Immature natural killer cell (primary cell): ENCODE results near the gene CYSLTR2. TPM values are rescaled to one million over a fixed set of nuclear protein-coding genes. Genes with fewer than 3 reads are reported as not detected.

ENCODE experiments used
- DNase-seq, 3 donors: peaks; one replicate each; pipeline ENCODE4 v3.0.0; 2022; ENCODE audit warnings: mixed read lengths in 1 of 3
- H3K27ac Mint-ChIP-seq, 6 donors: one replicate each; pipeline ENCODE4 v1.8.0; 2020; ENCODE audit warnings: mixed read lengths in 6 of 6, mild to moderate bottlenecking in 5 of 6, inconsistent platforms in 4 of 6, moderate library complexity in 3 of 6
- H3K27me3 Mint-ChIP-seq, 3 donors: one replicate each; pipeline ENCODE4 v1.8.0; 2020 to 2021; ENCODE audit warnings: low read depth in 3 of 3, mild to moderate bottlenecking in 3 of 3, mixed read lengths in 3 of 3, moderate library complexity in 3 of 3, inconsistent platforms in 1 of 3
- H3K36me3 Mint-ChIP-seq, 3 donors: one replicate each; pipeline ENCODE4 v1.8.0; 2020; ENCODE audit warnings: mixed read lengths in 3 of 3, inconsistent platforms in 2 of 3, mild to moderate bottlenecking in 2 of 3
- H3K4me1 Mint-ChIP-seq, 2 donors: one replicate each; pipeline ENCODE4 v1.8.0; 2020; ENCODE audit warnings: inconsistent platforms in 2 of 2, mild to moderate bottlenecking in 2 of 2, mixed read lengths in 2 of 2, moderate library complexity in 1 of 2
- H3K4me3 Mint-ChIP-seq, 5 donors: one replicate each; pipeline ENCODE4 v1.8.0; 2020; ENCODE audit warnings: mild to moderate bottlenecking in 5 of 5, mixed read lengths in 5 of 5, inconsistent platforms in 3 of 5, moderate library complexity in 3 of 5
- H3K9me3 Mint-ChIP-seq, 6 donors: one replicate each; pipeline ENCODE4 v1.8.0; 2020; ENCODE audit warnings: mild to moderate bottlenecking in 6 of 6, mixed read lengths in 6 of 6, inconsistent platforms in 4 of 6, moderate library complexity in 3 of 6
- polyA plus RNA-seq, 3 donors: library from polyadenylated mRNA; unstranded; fragments of 300-500 nt; fragmentation: Illumina TruSeq; gene quantifications; one replicate each; pipeline ENCODE4 v1.2.3, GENCODE V29; 2021

Gene CYSLTR2
- polyA plus RNA-seq, 3 donors from 2014 or later = 2.0 to 2.1 TPM; not detected in 1

- DNase-seq = no peak
- no peak overlapping the region for H3K27ac Mint-ChIP-seq
- peaks cover under 1 to 6% (median 3%) of the 10 kb centered on the region in 3 donors for H3K36me3 Mint-ChIP-seq
- H3K4me3 Mint-ChIP-seq = no peak overlapping the region
- H3K27me3 Mint-ChIP-seq = peaks cover 0 to 4% (median 2%) of the 10 kb centered on the region in 3 donors
- H3K9me3 Mint-ChIP-seq = peaks cover 3 to 17% (median 7%) of the 10 kb centered on the region in 6 donors
- H3K4me1 Mint-ChIP-seq = no peaks in the 10 kb centered on the region
Measured at GRCh38 chr13:48723168-48723567, 69.4 kb downstream of the CYSLTR2 start.

DNA sequence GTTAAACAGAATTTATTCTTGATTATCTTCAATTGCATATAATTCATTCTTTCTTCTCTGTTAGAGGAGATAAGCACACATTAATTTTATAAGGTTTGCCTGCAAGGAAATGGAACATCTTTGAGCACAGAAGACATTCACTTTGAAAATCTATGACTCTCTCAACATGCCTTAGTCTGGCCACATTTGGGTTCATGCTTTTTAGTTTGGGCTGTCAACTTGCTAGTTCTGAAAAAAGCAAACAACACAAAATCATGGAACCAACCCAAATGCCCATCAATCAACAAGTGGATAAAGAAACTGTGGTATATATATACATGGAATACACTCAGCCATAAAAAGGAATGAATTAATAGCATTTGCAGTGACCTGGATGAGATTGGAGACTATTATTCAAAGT lies 71.5 kb downstream of the CYSLTR2 start:
- Mint-ChIP-seq H3K4me1 (no peaks in the 10 kb centered on the region), H3K9me3 (peaks cover 0 to 6% (median 0%) of the 10 kb centered on the region in 6 donors), H3K36me3 (peaks cover 0 to 4% (median 0%) of the 10 kb centered on the region in 3 donors), H3K27ac (no peak overlapping the region), H3K4me3 (no peak overlapping the region), H3K27me3 (peaks cover 0 to 4% (median 2%) of the 10 kb centered on the region in 3 donors)
- DNase-seq = no peak

- no peak overlapping the region for H3K4me3 Mint-ChIP-seq
- H3K36me3 Mint-ChIP-seq = peaks cover 0 to 4% (median 0%) of the 10 kb centered on the region in 3 donors
- H3K4me1 Mint-ChIP-seq = peaks cover 3 to 5% of the 10 kb centered on the region in 2 donors
- peaks cover 0 to 2% (median 0%) of the 10 kb centered on the region in 3 donors for H3K27me3 Mint-ChIP-seq
- DNase-seq = no peak
- peaks cover 0 to 6% (median 0%) of the 10 kb centered on the region in 6 donors for H3K9me3 Mint-ChIP-seq
- no peak overlapping the region for H3K27ac Mint-ChIP-seq
Measured at GRCh38 chr13:48726711-48727110, 73.0 kb downstream of the CYSLTR2 start.

GRCh38 chr13:48727241-48728011 lies 73.7 kb downstream of the CYSLTR2 start:
- Mint-ChIP-seq H3K27ac (no peak overlapping the region), H3K9me3 (peaks cover 0 to 3% (median 0%) of the 10 kb centered on the region in 6 donors), H3K4me1 (peaks cover 6 to 10% of the 10 kb centered on the region in 2 donors), H3K4me3 (no peak overlapping the region), H3K36me3 (peaks cover 0 to 4% (median 0%) of the 10 kb centered on the region in 3 donors), H3K27me3 (peaks cover 0 to 2% (median 0%) of the 10 kb centered on the region in 3 donors)
- DNase-seq = no peak

- Mint-ChIP-seq H3K4me3 (no peak overlapping the region), H3K36me3 (peaks cover 0 to 4% (median 0%) of the 10 kb centered on the region in 3 donors), H3K27ac (no peak overlapping the region), H3K4me1 (peaks cover 6 to 10% of the 10 kb centered on the region in 2 donors), H3K9me3 (peaks cover 0 to 3% (median 0%) of the 10 kb centered on the region in 6 donors), H3K27me3 (peaks cover 0 to 2% (median 1%) of the 10 kb centered on the region in 3 donors)
- no peak for DNase-seq
Measured at GRCh38 chr13:48728226-48728625, 74.5 kb downstream of the CYSLTR2 start.

- H3K9me3 Mint-ChIP-seq = peaks cover 0 to 3% (median 0%) of the 10 kb centered on the region in 6 donors
- H3K27me3 Mint-ChIP-seq = peaks cover 0 to 2% (median 1%) of the 10 kb centered on the region in 3 donors
- DNase-seq = no peak
- peaks cover 0 to 4% (median 0%) of the 10 kb centered on the region in 3 donors for H3K36me3 Mint-ChIP-seq
- peaks cover 6 to 10% of the 10 kb centered on the region in 2 donors for H3K4me1 Mint-ChIP-seq
- no peak overlapping the region for H3K4me3 Mint-ChIP-seq
- no peak overlapping the region for H3K27ac Mint-ChIP-seq
Measured at GRCh38 chr13:48728876-48729275, 75.1 kb downstream of the CYSLTR2 start.

DNA sequence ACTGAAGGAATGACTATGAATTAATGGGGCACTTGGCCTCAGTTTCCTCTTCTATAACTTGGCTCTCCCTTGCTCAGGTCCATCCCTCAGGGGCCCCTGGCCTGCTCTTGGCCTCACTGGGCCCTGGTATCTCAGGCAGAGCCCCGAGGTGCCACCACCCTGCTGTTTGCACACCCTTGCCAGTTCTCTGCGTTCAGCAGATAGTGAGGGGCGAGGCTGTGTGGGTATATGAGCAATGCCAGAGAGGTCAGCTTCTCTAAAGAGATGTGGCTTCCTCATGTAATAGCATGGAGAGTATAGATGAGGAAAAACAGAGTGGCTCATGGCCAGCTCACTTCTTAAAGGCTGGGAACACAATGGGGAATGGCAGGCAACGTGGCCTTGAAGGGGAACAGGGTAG lies 76.1 kb downstream of the CYSLTR2 start:
- Mint-ChIP-seq H3K9me3 (peaks cover 0 to 3% (median 0%) of the 10 kb centered on the region in 6 donors), H3K27ac (peak overlapping the region in 1 of 6 donors; percentile 3), H3K27me3 (peaks cover 0 to 2% (median 1%) of the 10 kb centered on the region in 3 donors), H3K4me3 (no peak overlapping the region), H3K4me1 (peaks cover 6 to 10% of the 10 kb centered on the region in 2 donors), H3K36me3 (peaks cover 0 to 4% (median 0%) of the 10 kb centered on the region in 3 donors)
- DNase-seq = no peak

DNA sequence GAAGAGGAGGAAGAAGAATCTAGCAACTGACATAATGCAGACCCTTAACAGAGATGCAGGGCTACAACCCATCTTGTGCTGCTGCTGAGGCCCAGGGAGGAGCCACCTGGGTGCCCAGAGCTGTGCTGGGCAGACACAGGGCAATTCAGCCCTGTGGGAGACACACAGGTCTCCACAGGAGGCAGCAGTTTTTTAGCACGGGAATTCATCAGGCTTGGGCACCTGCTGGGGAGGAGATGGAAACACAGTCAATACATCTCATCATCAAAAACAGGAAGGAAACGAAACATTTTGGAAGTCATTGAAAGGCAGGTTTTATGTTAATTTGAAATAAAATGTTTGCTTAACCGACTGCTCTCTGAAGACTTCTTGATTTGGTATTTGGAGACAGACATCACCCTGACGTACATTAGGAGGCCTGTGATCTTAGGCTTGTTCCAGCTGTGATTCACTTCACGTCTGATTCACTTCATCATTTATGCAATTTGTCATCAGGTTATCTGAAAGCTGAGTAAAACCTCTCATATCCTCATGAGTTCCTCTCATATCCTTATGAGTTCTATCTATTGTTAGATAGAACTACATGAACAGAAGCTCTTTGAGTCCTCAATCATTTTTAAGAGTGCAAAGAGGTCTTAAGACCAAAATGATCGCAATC lies 77.4 kb downstream of the CYSLTR2 start:
- Mint-ChIP-seq H3K27ac (peak overlapping the region in 1 of 6 donors; percentile 19), H3K4me3 (peak overlapping the region in 2 of 5 donors; percentile 78 to 86)

GRCh38 chr13:48731957-48732569 lies 78.3 kb downstream of the CYSLTR2 start:
- peaks cover 6 to 10% of the 10 kb centered on the region in 2 donors for H3K4me1 Mint-ChIP-seq
- H3K36me3 Mint-ChIP-seq = no peaks in the 10 kb centered on the region
- DNase-seq = peak; percentile 33 to 58 (median 50)
- peaks cover 0 to 3% (median 0%) of the 10 kb centered on the region in 6 donors for H3K9me3 Mint-ChIP-seq
- peak overlapping the region in 1 of 6 donors; percentile 18 for H3K27ac Mint-ChIP-seq
- H3K27me3 Mint-ChIP-seq = peaks cover 0 to 1% (median 1%) of the 10 kb centered on the region in 3 donors
- peak overlapping the region; percentile 70 to 86 (median 78) for H3K4me3 Mint-ChIP-seq

More for the DNA sequence above, 77.4 kb downstream of the CYSLTR2 start:
- Mint-ChIP-seq H3K9me3 (peaks cover 0 to 3% (median 0%) of the 10 kb centered on the region in 6 donors), H3K27me3 (peaks cover 0 to 1% (median 0%) of the 10 kb centered on the region in 3 donors), H3K36me3 (no peaks in the 10 kb centered on the region), H3K4me1 (peaks cover 6 to 10% of the 10 kb centered on the region in 2 donors)
- no peak for DNase-seq

GRCh38 chr13:48733739-48734335 lies 80.1 kb downstream of the CYSLTR2 start:
- peaks cover 0 to under 1% (median 0%) of the 10 kb centered on the region in 6 donors for H3K9me3 Mint-ChIP-seq
- DNase-seq = no peak
- H3K36me3 Mint-ChIP-seq = no peaks in the 10 kb centered on the region
- H3K4me3 Mint-ChIP-seq = no peak overlapping the region
- no peak overlapping the region for H3K27ac Mint-ChIP-seq
- peaks cover 6 to 10% of the 10 kb centered on the region in 2 donors for H3K4me1 Mint-ChIP-seq
- peaks cover 0 to 1% (median 1%) of the 10 kb centered on the region in 3 donors for H3K27me3 Mint-ChIP-seq

GRCh38 chr13:48735571-48735970 lies 81.8 kb downstream of the CYSLTR2 start:
- Mint-ChIP-seq H3K36me3 (no peaks in the 10 kb centered on the region), H3K27me3 (peaks cover 0 to 1% (median 1%) of the 10 kb centered on the region in 3 donors), H3K4me1 (peaks cover 6 to 10% of the 10 kb centered on the region in 2 donors), H3K4me3 (no peak overlapping the region), H3K9me3 (no peaks in the 10 kb centered on the region), H3K27ac (no peak overlapping the region)
- DNase-seq = no peak

DNA sequence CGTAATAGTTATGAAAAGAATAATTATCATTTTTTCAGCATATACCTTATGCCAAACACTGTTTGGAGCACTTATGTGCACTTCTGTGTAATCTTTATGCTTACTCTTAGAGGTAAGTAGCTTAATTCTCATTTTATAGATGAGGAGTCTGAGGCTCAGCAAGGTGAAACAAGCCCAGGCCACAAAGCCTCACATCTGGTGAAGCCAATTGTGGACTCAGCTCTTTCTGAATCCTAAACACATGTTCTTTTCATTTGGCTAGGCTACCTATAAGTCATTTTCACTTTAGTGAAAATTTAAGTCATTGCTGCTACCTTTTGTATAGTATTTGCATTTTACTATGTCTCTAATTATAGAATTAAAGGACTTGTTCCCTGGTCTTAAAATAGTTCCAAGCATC lies 84.0 kb downstream of the CYSLTR2 start:
- Mint-ChIP-seq H3K4me3 (no peak overlapping the region), H3K36me3 (no peaks in the 10 kb centered on the region), H3K4me1 (peaks cover 0 to 10% of the 10 kb centered on the region in 2 donors), H3K27ac (no peak overlapping the region), H3K27me3 (peaks cover 0 to 1% (median 0%) of the 10 kb centered on the region in 3 donors), H3K9me3 (no peaks in the 10 kb centered on the region)
- DNase-seq = no peak

DNA sequence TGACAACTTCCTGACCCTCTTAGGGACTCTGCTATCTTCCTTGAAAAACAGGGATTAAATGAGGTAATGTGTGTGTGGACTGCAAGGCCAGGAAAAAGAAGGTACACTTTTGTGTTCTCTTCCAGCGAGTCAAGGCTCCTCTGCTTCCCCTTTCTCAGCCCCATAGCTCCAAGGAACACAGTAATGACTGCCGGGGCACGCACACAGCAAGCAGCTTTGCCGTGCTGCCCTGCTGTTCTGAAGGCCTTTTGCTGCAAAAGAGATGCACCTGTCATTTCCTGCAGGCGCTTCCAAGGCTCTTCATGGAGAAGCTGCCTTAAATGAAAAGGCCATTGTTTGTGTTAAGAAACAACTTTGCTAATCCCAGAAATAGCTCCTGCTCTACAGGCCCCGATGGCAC lies 84.6 kb downstream of the CYSLTR2 start:
- Mint-ChIP-seq H3K9me3 (no peaks in the 10 kb centered on the region), H3K36me3 (no peaks in the 10 kb centered on the region), H3K4me1 (peaks cover 0 to 10% of the 10 kb centered on the region in 2 donors), H3K27ac (no peak overlapping the region), H3K27me3 (peaks cover 0 to 1% (median 0%) of the 10 kb centered on the region in 3 donors), H3K4me3 (no peak overlapping the region)
- no peak for DNase-seq
